AG09309 (cell line): ENCODE results near the gene NR1I2.

Experiments used
- DNase-seq: peaks from one replicate; pipeline ENCODE4 v3.0.0-alpha.2; 2010; ENCODE audit warnings: low read depth
- H3K4me3 ChIP-seq: 2 replicates; pipeline ENCODE4 v1.5.1; 2011; ENCODE audit warnings: mild to moderate bottlenecking, low read depth, low read length, moderate library complexity; ENCODE audit not compliant: control insufficient read depth
- TF ChIP-seq, protein P1 (sequence below): IDR thresholded peaks from 2 replicates; pipeline ENCODE4 v1.5.1; 2011; ENCODE audit warnings: mild to moderate bottlenecking, low read depth, low read length, inconsistent platforms; ENCODE audit not compliant: insufficient read depth, control insufficient read depth; ENCODE audit errors: missing control alignments

The NR1I2 gene

DNA sequence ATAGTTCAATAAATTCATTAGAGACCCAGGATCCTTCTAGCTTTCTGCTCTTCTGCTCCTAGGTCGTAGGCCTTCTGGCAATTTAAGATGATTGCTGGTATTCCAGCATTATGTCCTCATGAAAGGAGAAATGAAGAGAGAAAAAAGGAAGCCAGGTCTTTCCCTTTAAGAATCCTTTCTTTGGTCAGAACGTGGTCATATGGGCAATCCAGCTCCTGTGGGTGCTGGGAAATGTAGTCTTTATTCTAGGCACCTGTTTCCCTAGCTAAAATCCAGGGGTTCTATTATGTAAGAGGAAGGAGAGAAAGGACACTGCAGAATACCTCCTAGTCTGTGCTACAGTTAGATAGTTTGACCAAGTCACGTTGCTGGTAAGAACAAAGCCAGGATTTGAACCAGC, 35.5 kb upstream of the NR1I2 start:
- no peak overlapping the region for H3K4me3 ChIP-seq
- DNase-seq: no peak
- TF ChIP-seq, protein P1, sequence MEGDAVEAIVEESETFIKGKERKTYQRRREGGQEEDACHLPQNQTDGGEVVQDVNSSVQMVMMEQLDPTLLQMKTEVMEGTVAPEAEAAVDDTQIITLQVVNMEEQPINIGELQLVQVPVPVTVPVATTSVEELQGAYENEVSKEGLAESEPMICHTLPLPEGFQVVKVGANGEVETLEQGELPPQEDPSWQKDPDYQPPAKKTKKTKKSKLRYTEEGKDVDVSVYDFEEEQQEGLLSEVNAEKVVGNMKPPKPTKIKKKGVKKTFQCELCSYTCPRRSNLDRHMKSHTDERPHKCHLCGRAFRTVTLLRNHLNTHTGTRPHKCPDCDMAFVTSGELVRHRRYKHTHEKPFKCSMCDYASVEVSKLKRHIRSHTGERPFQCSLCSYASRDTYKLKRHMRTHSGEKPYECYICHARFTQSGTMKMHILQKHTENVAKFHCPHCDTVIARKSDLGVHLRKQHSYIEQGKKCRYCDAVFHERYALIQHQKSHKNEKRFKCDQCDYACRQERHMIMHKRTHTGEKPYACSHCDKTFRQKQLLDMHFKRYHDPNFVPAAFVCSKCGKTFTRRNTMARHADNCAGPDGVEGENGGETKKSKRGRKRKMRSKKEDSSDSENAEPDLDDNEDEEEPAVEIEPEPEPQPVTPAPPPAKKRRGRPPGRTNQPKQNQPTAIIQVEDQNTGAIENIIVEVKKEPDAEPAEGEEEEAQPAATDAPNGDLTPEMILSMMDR: no peak

DNA sequence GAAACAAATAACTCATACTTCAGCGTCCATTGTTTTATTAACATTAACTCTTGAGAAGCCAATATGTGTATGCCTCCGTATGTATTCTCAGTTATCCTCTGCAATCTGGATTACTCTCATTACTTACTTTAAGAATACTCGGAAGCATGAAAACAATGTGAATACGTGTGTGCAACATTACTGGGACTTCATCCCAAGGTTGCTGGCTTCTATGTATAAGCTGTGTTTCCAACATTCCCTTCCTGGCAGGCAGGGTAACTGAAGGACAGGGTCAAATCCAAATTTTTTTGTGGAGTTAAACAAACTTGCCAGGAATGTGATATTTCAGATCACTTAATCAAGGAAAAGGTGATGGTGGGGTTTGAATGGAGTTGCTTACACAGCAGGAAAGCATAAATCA, 34.5 kb upstream of the NR1I2 start:
- H3K4me3 ChIP-seq: no peak overlapping the region
- DNase-seq: no peak
- TF ChIP-seq, protein P1: no peak

DNA sequence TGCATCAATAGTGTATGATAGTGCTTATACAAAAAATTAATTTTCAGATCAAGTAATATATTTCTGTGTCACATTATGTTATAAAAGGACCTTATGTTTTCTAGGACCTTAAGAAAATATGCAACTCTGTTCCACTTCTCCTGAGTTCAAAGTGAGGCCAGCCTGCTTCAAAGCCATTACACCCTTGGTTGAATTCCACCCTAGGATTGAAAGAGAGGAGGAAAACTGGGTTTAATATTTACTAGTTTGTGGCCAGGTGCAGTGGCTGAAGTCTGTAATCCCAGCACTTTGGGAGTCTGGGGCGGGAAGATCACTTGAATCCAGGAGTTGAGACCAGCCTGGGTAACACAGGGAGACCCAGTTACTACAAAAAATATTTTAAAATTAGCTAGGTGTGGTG, 32.9 kb upstream of the NR1I2 start:
- TF ChIP-seq, protein P1: no peak

DNA sequence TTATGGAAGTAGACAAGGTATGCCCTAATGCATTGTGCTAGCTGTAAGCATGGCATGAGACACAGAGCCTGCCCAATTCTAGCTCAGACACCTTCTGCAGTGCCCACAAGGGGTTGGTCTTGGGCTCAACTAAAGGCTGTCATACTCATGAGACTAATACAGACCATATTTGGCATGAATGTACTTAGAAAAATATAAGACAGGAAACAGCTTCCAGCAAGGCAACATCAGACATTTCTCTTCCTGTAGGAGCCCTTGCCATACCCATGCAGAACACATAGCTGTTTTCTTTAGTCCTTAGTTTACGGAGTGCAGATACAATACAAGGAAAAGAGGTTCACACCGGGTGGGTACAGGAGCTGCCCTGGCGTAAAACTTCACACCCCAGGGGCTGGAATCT, 30.5 kb upstream of the NR1I2 start:
- TF ChIP-seq, protein P1: no peak
- H3K4me3 ChIP-seq: no peak overlapping the region
- no peak for DNase-seq

More for the DNA sequence above, 32.9 kb upstream of the NR1I2 start:
- H3K4me3 ChIP-seq: no peak overlapping the region
- DNase-seq: no peak

DNA sequence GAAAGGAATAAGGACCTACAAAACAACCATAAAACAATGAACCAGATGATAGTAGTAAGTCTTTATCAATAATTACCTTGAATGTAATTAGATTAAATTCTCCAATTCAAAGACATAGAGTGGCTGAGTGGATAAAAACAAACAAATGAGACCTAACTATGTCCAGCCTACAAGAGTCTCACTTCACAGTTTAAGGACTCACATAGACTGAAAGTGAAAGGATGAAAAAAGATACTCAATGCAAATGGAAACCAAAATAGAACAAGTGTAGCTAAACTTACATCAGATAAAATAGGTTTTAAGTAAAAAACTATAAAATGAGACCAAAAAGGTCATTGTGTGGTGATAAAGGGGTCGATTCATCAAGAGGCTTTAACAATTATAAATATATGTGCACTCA, 21.9 kb upstream of the NR1I2 start:
- H3K4me3 ChIP-seq: no peak overlapping the region
- DNase-seq: no peak
- TF ChIP-seq, protein P1: no peak

DNA sequence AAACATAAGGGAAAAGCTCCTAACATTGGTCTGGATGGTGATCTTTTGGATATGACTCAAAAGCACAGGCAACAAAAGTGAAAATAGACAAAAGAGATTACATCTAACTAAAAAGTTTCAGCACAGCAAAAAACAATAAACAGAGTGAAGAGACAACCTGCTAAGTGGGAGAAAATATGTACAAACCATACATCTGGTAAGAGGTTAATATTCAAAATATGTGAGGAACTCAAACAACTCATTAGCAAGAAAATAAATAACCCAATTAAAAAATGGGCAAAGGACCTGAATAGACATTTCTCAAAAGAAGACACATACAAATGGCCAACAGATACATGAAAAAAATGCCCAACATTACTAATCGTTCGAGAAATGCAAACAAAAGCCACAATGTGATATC, 19.0 kb upstream of the NR1I2 start:
- TF ChIP-seq, protein P1: no peak
- DNase-seq: no peak
- H3K4me3 ChIP-seq: no peak overlapping the region

DNA sequence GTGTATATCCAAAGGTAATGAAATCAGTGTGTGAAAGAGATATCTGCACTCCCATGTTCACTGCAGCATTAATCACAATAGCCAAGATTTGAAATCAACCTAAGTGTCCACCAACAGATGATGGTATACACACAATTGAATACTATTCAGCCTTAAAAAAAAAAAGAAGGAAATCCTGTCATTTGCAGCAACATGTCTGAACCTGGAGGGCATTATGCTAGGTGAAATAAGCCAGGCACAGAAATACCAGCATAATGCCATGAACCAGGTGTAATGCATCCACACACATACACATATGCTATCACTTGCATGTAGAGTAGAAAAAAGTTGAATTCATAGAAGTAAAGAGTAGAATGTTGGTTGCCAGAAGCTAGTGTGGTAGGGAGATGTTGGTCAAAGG, 18.4 kb upstream of the NR1I2 start:
- no peak for DNase-seq
- no peak overlapping the region for H3K4me3 ChIP-seq
- TF ChIP-seq, protein P1: no peak
